HG02678 (cell line): Measurements from ENCODE around the gene IFNG-AS1.

Source experiments
- ATAC-seq: cut with Tn5 transposase; IDR thresholded peaks from one replicate; pipeline ENCODE4 v1.9.1; 2021; ENCODE audit warnings: mild to moderate bottlenecking, moderate library complexity; ENCODE audit not compliant: unreplicated experiment

The IFNG-AS1 gene

GRCh38 chr12:68036642-68037041 lies 47.4 kb downstream of the IFNG-AS1 start:
- no peak for ATAC-seq

GRCh38 chr12:68037616-68038255 lies 48.5 kb downstream of the IFNG-AS1 start:
- no peak for ATAC-seq

GRCh38 chr12:68038650-68039049 lies 49.4 kb downstream of the IFNG-AS1 start:
- no peak for ATAC-seq

GRCh38 chr12:68040450-68041075 lies 51.3 kb downstream of the IFNG-AS1 start:
- peak; percentile 52 for ATAC-seq

- peak; percentile 77 for ATAC-seq
Observed at GRCh38 chr12:68042212-68042699, 53.0 kb downstream of the IFNG-AS1 start.

- ATAC-seq = no peak
Observed at GRCh38 chr12:68043435-68043834, 54.2 kb downstream of the IFNG-AS1 start.

- ATAC-seq = no peak
Observed at GRCh38 chr12:68048648-68049297, 59.5 kb downstream of the IFNG-AS1 start.

- no peak for ATAC-seq
Observed at GRCh38 chr12:68056300-68056699, 67.1 kb downstream of the IFNG-AS1 start.

GRCh38 chr12:68063900-68064590 lies 74.8 kb downstream of the IFNG-AS1 start:
- ATAC-seq = no peak

- no peak for ATAC-seq
Observed at GRCh38 chr12:68065163-68065562, 75.9 kb downstream of the IFNG-AS1 start.

GRCh38 chr12:68065687-68066086 lies 76.4 kb downstream of the IFNG-AS1 start:
- ATAC-seq = no peak

- ATAC-seq = no peak
Observed at GRCh38 chr12:68067762-68068376, 78.6 kb downstream of the IFNG-AS1 start.

- no peak for ATAC-seq
Observed at GRCh38 chr12:68069275-68069674, 80.0 kb downstream of the IFNG-AS1 start.
